ENCODE results near the gene MNT. TPM values are rescaled to one million over a fixed set of nuclear protein-coding genes. Genes with fewer than 3 reads are reported as not detected.

MNT gene
- total RNA-seq, 4 donors from 2014 or later, result 13.7 to 27.7 (median 20.9) TPM

DNA sequence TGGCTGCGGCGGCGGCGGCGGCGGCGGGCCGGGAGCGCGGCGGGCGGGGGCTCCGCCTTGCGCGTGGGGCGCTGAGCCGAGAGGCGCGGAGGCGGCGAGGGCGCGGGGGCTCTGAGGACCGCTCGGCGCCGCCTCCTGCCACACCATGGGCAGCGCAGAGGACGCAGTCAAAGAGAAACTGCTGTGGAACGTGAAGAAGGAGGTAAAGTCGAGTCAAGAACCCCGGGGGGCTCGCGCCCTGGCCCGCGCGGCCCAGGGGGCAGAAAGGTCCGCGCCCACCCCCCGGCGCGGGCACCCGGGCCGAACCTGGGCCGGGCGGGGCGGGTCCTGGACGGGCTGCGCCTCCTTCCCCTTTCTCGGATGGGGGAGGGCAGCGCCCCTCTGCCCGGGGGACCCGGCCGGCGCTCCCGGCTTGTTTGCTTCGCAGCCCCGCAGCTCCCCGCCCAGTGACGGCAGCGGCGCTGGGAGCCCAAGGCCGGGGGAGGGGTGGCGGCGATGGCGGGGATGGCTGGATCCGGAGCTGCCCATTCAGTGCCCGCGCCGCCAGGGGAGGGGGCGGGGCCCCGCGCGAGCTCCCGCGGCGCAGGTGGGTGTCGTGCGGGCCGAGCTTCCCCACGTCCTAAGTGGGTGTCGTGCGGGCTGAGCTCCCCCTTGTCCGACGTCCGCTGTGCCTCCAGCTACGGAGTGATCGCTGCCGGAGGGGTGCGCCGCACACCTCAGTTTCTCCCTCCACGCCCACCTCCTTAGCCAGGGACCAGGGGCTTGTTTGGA is 63.1 kb downstream of the MNT start:
- H3K4me1 ChIP-seq, result peaks cover 6 to 24% (median 17%) of the 10 kb centered on the region in 4 donors
- WGBS, 2 donors (ENCODE audit: low coverage in 1 of 2), result 0 to 1% methylated on average over 23 to 56 of the region's 92 CpGs
- TF ChIP-seq POLR2AphosphoS5 (IDR thresholded peaks at IDR 0.05) (peak in 2 of 3 donors; percentile 30 to 58), EP300 (IDR thresholded peaks at IDR 0.05; ENCODE audit: low read depth) (no peak), POLR2A (IDR thresholded peaks at IDR 0.05) (peak; percentile 32)
- TF ChIP-seq, protein P1, sequence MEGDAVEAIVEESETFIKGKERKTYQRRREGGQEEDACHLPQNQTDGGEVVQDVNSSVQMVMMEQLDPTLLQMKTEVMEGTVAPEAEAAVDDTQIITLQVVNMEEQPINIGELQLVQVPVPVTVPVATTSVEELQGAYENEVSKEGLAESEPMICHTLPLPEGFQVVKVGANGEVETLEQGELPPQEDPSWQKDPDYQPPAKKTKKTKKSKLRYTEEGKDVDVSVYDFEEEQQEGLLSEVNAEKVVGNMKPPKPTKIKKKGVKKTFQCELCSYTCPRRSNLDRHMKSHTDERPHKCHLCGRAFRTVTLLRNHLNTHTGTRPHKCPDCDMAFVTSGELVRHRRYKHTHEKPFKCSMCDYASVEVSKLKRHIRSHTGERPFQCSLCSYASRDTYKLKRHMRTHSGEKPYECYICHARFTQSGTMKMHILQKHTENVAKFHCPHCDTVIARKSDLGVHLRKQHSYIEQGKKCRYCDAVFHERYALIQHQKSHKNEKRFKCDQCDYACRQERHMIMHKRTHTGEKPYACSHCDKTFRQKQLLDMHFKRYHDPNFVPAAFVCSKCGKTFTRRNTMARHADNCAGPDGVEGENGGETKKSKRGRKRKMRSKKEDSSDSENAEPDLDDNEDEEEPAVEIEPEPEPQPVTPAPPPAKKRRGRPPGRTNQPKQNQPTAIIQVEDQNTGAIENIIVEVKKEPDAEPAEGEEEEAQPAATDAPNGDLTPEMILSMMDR (IDR thresholded peaks at IDR 0.05), result peak in 1 of 5 experiments; percentile 9
- H3K9me3 ChIP-seq, result no peaks in the 10 kb centered on the region
- H3K36me3 ChIP-seq, result peaks cover 0 to 20% (median 2%) of the 10 kb centered on the region in 4 donors
- peak overlapping the region; percentile 67 to 98 (median 81) for H3K4me3 ChIP-seq
- H3K27ac ChIP-seq, result peak overlapping the region; percentile 92 to 95 (median 94)
- in situ Hi-C loops (cut with MboI; ENCODE audit: low pct_ligation_motif_present in 1 of 4, low pct_unique_long_range_greater_than_20kb in 1 of 4, low sequenced_read_pairs in 3 of 4) (no loop called here), intact Hi-C loops (cut with DNase I; ENCODE audit: low total_unique reads) (no loop called here)
- H3K27me3 ChIP-seq, result no peaks in the 10 kb centered on the region
- DNase-seq, result peak; percentile 76

DNA sequence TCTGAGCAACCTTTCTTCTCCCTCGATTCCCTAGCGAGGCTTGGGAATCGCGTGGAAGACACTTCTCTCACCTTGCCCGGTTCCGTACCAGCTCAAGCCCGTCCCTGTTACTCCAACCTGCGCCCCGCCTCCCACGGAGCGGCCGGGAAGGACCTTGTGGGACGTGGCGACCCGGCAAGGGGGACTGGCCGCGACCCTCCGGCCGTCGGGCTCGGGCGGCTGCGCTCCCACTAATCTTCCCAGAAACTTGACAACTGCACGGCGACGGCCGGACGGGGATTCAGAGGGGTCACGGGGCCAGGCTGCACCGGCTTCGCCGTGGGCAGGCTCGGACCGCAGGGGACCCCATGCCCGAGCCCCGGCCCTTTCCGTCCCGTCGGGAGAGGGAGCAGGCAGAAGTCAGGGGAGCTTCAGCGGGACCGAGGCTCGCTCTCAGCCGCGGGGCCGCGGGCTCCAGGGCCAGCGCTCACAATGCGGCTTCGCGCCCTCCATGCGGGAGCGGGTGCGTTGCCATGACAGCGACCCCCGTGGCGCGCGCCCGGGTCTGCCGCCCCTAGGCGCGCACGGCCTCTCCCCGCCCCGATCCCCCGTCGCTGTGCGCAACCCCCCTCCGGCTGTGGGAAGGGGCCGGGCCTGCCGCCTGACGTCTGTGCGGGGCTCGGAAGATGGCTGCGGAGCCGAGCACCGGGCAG is 63.9 kb downstream of the MNT start, which contains the start of gene SGSM2:
Gene SGSM2, plus strand, starts transcription at position 650 of the 692 bp plus-strand sequence. CDS start 188 bp downstream, outside the sequence.
- in situ Hi-C loops (cut with MboI; ENCODE audit: low pct_ligation_motif_present in 1 of 4, low pct_unique_long_range_greater_than_20kb in 1 of 4, low sequenced_read_pairs in 3 of 4), result no loop called here
- 0% methylated on average over 24 of the region's 77 CpGs; no CpG with 5 or more reads in 1 of the 2 donors for WGBS, 2 donors (ENCODE audit: low coverage in 1 of 2)

DNA sequence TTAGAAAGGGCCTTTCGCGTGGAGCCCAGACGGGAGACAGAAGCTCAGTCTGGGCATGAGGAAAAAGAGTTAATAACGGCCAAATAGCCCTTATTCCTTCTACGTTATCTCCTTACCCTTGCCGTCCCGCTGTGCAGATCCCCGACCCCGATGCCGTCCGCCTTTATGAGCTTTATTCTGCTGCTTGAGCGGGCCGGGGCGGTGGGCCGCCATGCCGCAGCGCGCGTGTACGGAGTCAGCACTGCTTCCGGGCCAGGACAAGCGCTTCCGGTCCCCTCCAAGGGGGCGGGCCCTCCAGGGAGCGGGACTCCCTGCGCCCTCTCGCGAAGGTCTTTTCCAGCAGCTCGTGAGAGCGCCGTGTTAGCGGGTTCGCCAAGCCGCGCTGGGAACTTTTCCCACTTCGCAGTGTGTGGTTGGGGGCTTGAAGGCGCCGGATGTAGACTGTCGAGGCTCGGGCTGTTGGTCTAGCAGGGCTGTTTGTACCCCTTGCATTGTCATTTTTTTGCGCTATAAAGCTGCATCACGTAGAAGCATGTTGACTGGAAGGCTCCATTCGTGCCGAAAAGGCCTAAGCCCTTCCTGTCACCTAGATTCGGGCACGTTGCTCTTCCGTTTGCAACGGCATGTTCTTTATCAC is 64.5 kb downstream of the MNT start, which contains the start of gene TSR1:
Gene TSR1, minus strand, starts transcription at position 243 of the 637 bp plus-strand sequence. Its CDS starts 30 bp downstream, at position 213.
- Histone ChIP-seq H3K27me3 (no peaks in the 10 kb centered on the region), H3K4me1 (peaks cover 6 to 24% (median 17%) of the 10 kb centered on the region in 4 donors), H3K9me3 (no peaks in the 10 kb centered on the region), H3K27ac (peak within 1 kb of the TSS; percentile 92 to 95 (median 94)), H3K4me3 (peak within 1 kb of the TSS; percentile 67 to 98 (median 81)), H3K36me3 (peaks cover 0 to 32% (median 8%) of the 10 kb centered on the region in 4 donors)
- intact Hi-C loops (cut with DNase I; ENCODE audit: low total_unique reads) (no loop called here), in situ Hi-C loops (cut with MboI; ENCODE audit: low pct_ligation_motif_present in 1 of 4, low pct_unique_long_range_greater_than_20kb in 1 of 4, low sequenced_read_pairs in 3 of 4) (no loop called here)
- peak; percentile 93 for DNase-seq
- TF ChIP-seq, protein P1 (IDR thresholded peaks at IDR 0.05), result peak in 1 of 5 experiments; percentile 26
- peak; percentile 93 to 97 (median 97) for TF ChIP-seq POLR2AphosphoS5 (IDR thresholded peaks at IDR 0.05)
- peak; percentile 87 for TF ChIP-seq POLR2A (IDR thresholded peaks at IDR 0.05)
- TF ChIP-seq EP300 (IDR thresholded peaks at IDR 0.05; ENCODE audit: low read depth), result no peak
- 0% methylated on average over 29 of the region's 48 CpGs; no CpG with 5 or more reads in 1 of the 2 donors for WGBS, 2 donors (ENCODE audit: low coverage in 1 of 2)

More for the DNA sequence above, 63.9 kb downstream of the MNT start, which contains the start of gene SGSM2:
- Histone ChIP-seq H3K27me3 (no peaks in the 10 kb centered on the region), H3K9me3 (no peaks in the 10 kb centered on the region), H3K36me3 (peaks cover 0 to 25% (median 5%) of the 10 kb centered on the region in 4 donors), H3K4me3 (peak within 1 kb of the TSS; percentile 67 to 98 (median 81)), H3K4me1 (peaks cover 6 to 24% (median 17%) of the 10 kb centered on the region in 4 donors), H3K27ac (peak within 1 kb of the TSS; percentile 92 to 95 (median 94))
- peak; percentile 65 for DNase-seq
- intact Hi-C loops (cut with DNase I; ENCODE audit: low total_unique reads), result no loop called here
- TF ChIP-seq, protein P1 (IDR thresholded peaks at IDR 0.05), result no peak
- TF ChIP-seq POLR2AphosphoS5 (IDR thresholded peaks at IDR 0.05), result peak in 1 of 3 donors; percentile 37

Measured in transverse colon (tissue), 4 donors.